SK-N-SH (cell line): Measurements from ENCODE around the gene MYO18B. TPM values are rescaled to one million over a fixed set of nuclear protein-coding genes. Genes with fewer than 3 reads are reported as not detected.

ENCODE experiments used
- CTCF ChIA-PET: fragments of 300-600, 350-600 bp; formaldehyde crosslinking; extraction: SDS; loops from one replicate; lab custom pipeline; 2021; lab: Yijun Ruan, JAX
- POLR2A ChIA-PET: fragments of 350-600 bp; sonication (Branson Sonifier 250); formaldehyde crosslinking; extraction: SDS; loops from one replicate; lab custom pipeline; 2020; ENCODE audit warnings: antibody characterized with exemption, inconsistent platforms; lab: Yijun Ruan, JAX
- DNase-seq: peaks from one replicate; pipeline ENCODE4 v3.0.0; 2012
- H2AFZ ChIP-seq: fragments of 200-600 bp; sonication (generic); 2 replicates; pipeline ENCODE4 v1.8.1; 2016; ENCODE audit warnings: antibody characterized with exemption, mild to moderate bottlenecking, low read depth
- H3F3A ChIP-seq: fragments of 200-600 bp; sonication (generic); replicated peaks from 2 replicates; pipeline ENCODE3; 2016; ENCODE audit warnings: antibody characterized with exemption, mild to moderate bottlenecking; ENCODE audit not compliant: insufficient read depth
- H3K27ac ChIP-seq, 2 experiments: fragments of 200-500 bp in 1 of 2; fragments of 200-600 bp in 1 of 2; sonication (Bioruptor generic) in 1 of 2; sonication (generic), shearing (Covaris generic) in 1 of 2; 2 replicates each; pipeline versions ENCODE4 v1.5.1 to v1.6.1; 2014 to 2016; ENCODE audit warnings: low read depth in 2 of 2, inconsistent platforms in 1 of 2, low read length in 1 of 2, mild to moderate bottlenecking in 1 of 2, mixed read lengths in 1 of 2
- H3K27me3 ChIP-seq: fragments of 200-600 bp; sonication (generic), shearing (Covaris generic); 2 replicates; pipeline ENCODE4 v1.6.1; 2016; ENCODE audit warnings: mixed run types; ENCODE audit not compliant: insufficient read depth
- H3K36me3 ChIP-seq, 2 experiments: fragments of 200-500 bp in 1 of 2; fragments of 200-600 bp in 1 of 2; sonication (Bioruptor generic) in 1 of 2; sonication (generic) in 1 of 2; replicated peaks in 1 of 2; 2 replicates each; pipeline versions ENCODE3 to v1.5.1; 2014 to 2016; ENCODE audit warnings: low read length in 1 of 2, mild to moderate bottlenecking in 1 of 2; ENCODE audit not compliant: insufficient read depth in 2 of 2, control insufficient read depth in 1 of 2
- H3K4me1 ChIP-seq, 2 experiments: fragments of 200-500 bp in 1 of 2; fragments of 200-600 bp in 1 of 2; sonication (Bioruptor generic) in 1 of 2; sonication (generic), shearing (Covaris generic) in 1 of 2; 2 replicates each; pipeline versions ENCODE4 v1.5.1 to v1.6.1; 2014 to 2016; ENCODE audit warnings: low read depth in 1 of 2, low read length in 1 of 2, mixed run types in 1 of 2; ENCODE audit not compliant: insufficient read depth in 2 of 2, control insufficient read depth in 1 of 2
- H3K4me2 ChIP-seq: fragments of 200-600 bp; sonication (generic), shearing (Covaris generic); 2 replicates; pipeline ENCODE4 v1.6.1; 2017; ENCODE audit warnings: mixed run types
- H3K4me3 ChIP-seq, 2 experiments: fragments of 200-500 bp in 1 of 2; fragments of 200-600 bp in 1 of 2; sonication (Bioruptor generic) in 1 of 2; sonication (generic), shearing (Covaris generic) in 1 of 2; 2 replicates each; pipeline versions ENCODE4 v1.5.1 to v1.8.1; 2014 to 2016; ENCODE audit warnings: low read depth in 2 of 2, inconsistent platforms in 1 of 2, low read length in 1 of 2, mild to moderate bottlenecking in 1 of 2, mixed read lengths in 1 of 2, moderate library complexity in 1 of 2
- H3K79me2 ChIP-seq: fragments of 200-600 bp; sonication (generic); 2 replicates; pipeline ENCODE4 v1.8.1; 2017; ENCODE audit warnings: mild to moderate bottlenecking; ENCODE audit not compliant: insufficient read depth
- H3K9ac ChIP-seq: fragments of 200-600 bp; sonication (generic); 2 replicates; pipeline ENCODE4 v1.6.1; 2017; ENCODE audit warnings: mixed run types
- H3K9me2 ChIP-seq: fragments of 200-600 bp; sonication (generic); 2 replicates; pipeline ENCODE4 v1.6.1; 2017; ENCODE audit warnings: mixed run types
- H3K9me3 ChIP-seq: fragments of 200-600 bp; sonication (generic); 2 replicates; pipeline ENCODE4 v1.6.1; 2017; ENCODE audit warnings: mixed run types, mild to moderate bottlenecking, moderate library complexity
- H4K20me1 ChIP-seq: fragments of 200-600 bp; sonication (generic); 2 replicates; pipeline ENCODE4 v1.6.1; 2017; ENCODE audit warnings: mild to moderate bottlenecking, mixed run types; ENCODE audit not compliant: insufficient read depth
- CHD2 ChIP-seq: fragments of 150-350 bp; IDR thresholded peaks from 2 replicates; pipeline ENCODE4 v1.6.1; 2018; ENCODE audit warnings: low read length; ENCODE audit not compliant: partially characterized antibody
- CTCF ChIP-seq: fragments of 200-600 bp; sonication (generic); IDR thresholded peaks from 2 replicates; pipeline ENCODE4 v1.6.1; 2017; ENCODE audit warnings: antibody characterized with exemption, mild to moderate bottlenecking, moderate library complexity
- EP300 ChIP-seq, 2 experiments: IDR thresholded peaks; 2 replicates each; pipeline versions ENCODE4 v1.4.0 to v1.6.1; 2012; ENCODE audit warnings: borderline replicate concordance in 1 of 2, low read depth in 1 of 2, low read length in 1 of 2
- FOXM1 ChIP-seq: IDR thresholded peaks from 2 replicates; pipeline ENCODE4 v1.4.0; 2012; ENCODE audit warnings: low read depth, mild to moderate bottlenecking
- GABPA ChIP-seq: IDR thresholded peaks from 2 replicates; pipeline ENCODE4 v1.4.0; 2012; ENCODE audit warnings: low read depth, mild to moderate bottlenecking
- MAX ChIP-seq: IDR thresholded peaks from 2 replicates; pipeline ENCODE4 v1.4.0; 2012; ENCODE audit warnings: low read depth
- MXI1 ChIP-seq: IDR thresholded peaks from 2 replicates; pipeline ENCODE4 v1.6.1; 2012; ENCODE audit warnings: mild to moderate bottlenecking, low read depth, low read length, improper control_type of control experiment
- NFIC ChIP-seq: IDR thresholded peaks from 2 replicates; pipeline ENCODE4 v1.4.0; 2012; ENCODE audit warnings: borderline replicate concordance
- PBX3 ChIP-seq: IDR thresholded peaks from 2 replicates; pipeline ENCODE4; 2012
- POLR2AphosphoS5 ChIP-seq: IDR thresholded peaks from 2 replicates; pipeline ENCODE4 v1.6.1; 2012; ENCODE audit warnings: low read depth, low read length
- RFX5 ChIP-seq: IDR thresholded peaks from 2 replicates; pipeline ENCODE4 v1.6.1; 2012; ENCODE audit warnings: mild to moderate bottlenecking, improper control_type of control experiment, low read length
- SIN3A ChIP-seq: IDR thresholded peaks from 2 replicates; pipeline ENCODE4 v1.6.1; 2012; ENCODE audit warnings: low read depth, mild to moderate bottlenecking, low read length, moderate library complexity, borderline replicate concordance
- SMC3 ChIP-seq: IDR thresholded peaks from 2 replicates; pipeline ENCODE4 v1.6.1; 2012; ENCODE audit warnings: low read depth, low read length, improper control_type of control experiment
- TAF1 ChIP-seq: IDR thresholded peaks from 2 replicates; pipeline ENCODE4 v1.6.1; 2012; ENCODE audit warnings: low read depth, mild to moderate bottlenecking, low read length, moderate library complexity, borderline replicate concordance
- TCF12 ChIP-seq: IDR thresholded peaks from 2 replicates; pipeline ENCODE4 v1.4.0; 2012
- TEAD4 ChIP-seq: IDR thresholded peaks from 2 replicates; pipeline ENCODE4 v1.4.0; 2012; ENCODE audit warnings: mild to moderate bottlenecking, borderline replicate concordance; ENCODE audit not compliant: insufficient read depth
- YY1 ChIP-seq: IDR thresholded peaks from 2 replicates; pipeline ENCODE4 v1.4.0; 2012; ENCODE audit warnings: low read depth, mild to moderate bottlenecking
- WGBS: methylation state at CpG from one replicate; pipeline ENCODE4 v1.1.6; 2017; ENCODE audit warnings: low lambda C conversion rate; 5-methylcytosine and 5-hydroxymethylcytosine counted together
- polyA plus RNA-seq, 3 experiments: library from polyadenylated mRNA; depleted of rRNA; stranded (reverse); fragments of >200 nt; gene quantifications; 2 replicates each; pipeline ENCODE4 v1.2.3, GENCODE V29; 2012

Gene MYO18B
- polyA plus RNA-seq, 1 of the 3 experiments (the other 2 are of a cell fraction), result 0.05 TPM

GRCh38 chr22:25749420-25750169, 7.6 kb downstream of the MYO18B start:
- H3K27ac ChIP-seq, result no peak overlapping the region
- ChIA-PET CTCF (interaction anchor here (1.1 to 4.7 kb wide), 6 partner anchors 11 to 514 kb away, joined by 3 to 20 read pairs (median 4); no protein-coding TSS in a partner anchor), POLR2A (no interaction called here)

More at GRCh38 chr22:25749420-25750169, 7.6 kb downstream of the MYO18B start:
- no peaks in the 10 kb centered on the region for H4K20me1 ChIP-seq
- H2AFZ ChIP-seq, result no peak overlapping the region
- H3K4me1 ChIP-seq, result peaks cover 12 to 46% of the 10 kb centered on the region in 2 experiments; a peak in 3 of 4 replicates
- H3K4me2 ChIP-seq, result no peak overlapping the region
- H3K9me3 ChIP-seq, result no peaks in the 10 kb centered on the region
- no peak overlapping the region for H3K9ac ChIP-seq
- H3K79me2 ChIP-seq, result no peaks in the 10 kb centered on the region
- no peak for DNase-seq
- no peak for TF ChIP-seq SMC3
- TF ChIP-seq POLR2AphosphoS5, result no peak
- TF ChIP-seq YY1, result no peak
- TF ChIP-seq CTCF, result no peak
- TF ChIP-seq MXI1, result no peak
- no peak for TF ChIP-seq CHD2
- no peak for TF ChIP-seq MAX
- TF ChIP-seq FOXM1, result no peak
- TF ChIP-seq PBX3, result no peak
- no peak for TF ChIP-seq SIN3A
- no peak for TF ChIP-seq TAF1
- TF ChIP-seq TEAD4, result no peak
- TF ChIP-seq EP300 (IDR thresholded peaks at IDR 0.05; ENCODE audit: borderline replicate concordance in 1 of 2, low read depth in 1 of 2, low read length in 1 of 2), result no peak
- no peak for TF ChIP-seq RFX5
- TF ChIP-seq GABPA, result no peak
- TF ChIP-seq NFIC, result no peak
- no peak for TF ChIP-seq TCF12
- WGBS, result 90% methylated on average over 9 of the region's 10 CpGs
- no peaks in the 10 kb centered on the region for H3K9me2 ChIP-seq
- peaks cover 14% of the 10 kb centered on the region for H3F3A ChIP-seq
- H3K36me3 ChIP-seq, result no peaks in the 10 kb centered on the region
- no peaks in the 10 kb centered on the region for H3K27me3 ChIP-seq
- no peak overlapping the region for H3K4me3 ChIP-seq
